Endothelial cell (in vitro differentiated cells): ENCODE results near the gene TMEM91. TPM values are rescaled to one million over a fixed set of nuclear protein-coding genes. Genes with fewer than 3 reads are reported as not detected.

ENCODE experiments used
- DNase-seq: peaks from one replicate; pipeline ENCODE4 v3.0.0; 2021; ENCODE audit warnings: low spot score
- H3K27ac Mint-ChIP-seq: one replicate; pipeline ENCODE4 v1.8.0; 2021; ENCODE audit warnings: mixed read lengths, inconsistent platforms; ENCODE audit not compliant: unreplicated experiment
- H3K27me3 Mint-ChIP-seq: one replicate; pipeline ENCODE4 v1.8.0; 2021; ENCODE audit warnings: mild to moderate bottlenecking, moderate library complexity, mixed read lengths, inconsistent platforms; ENCODE audit not compliant: unreplicated experiment
- H3K36me3 Mint-ChIP-seq: one replicate; pipeline ENCODE4 v1.8.0; 2021; ENCODE audit warnings: mild to moderate bottlenecking, low read depth, mixed read lengths, inconsistent platforms; ENCODE audit not compliant: unreplicated experiment
- H3K4me1 Mint-ChIP-seq: one replicate; pipeline ENCODE4 v1.8.0; 2021; ENCODE audit warnings: mild to moderate bottlenecking, mixed read lengths, inconsistent platforms; ENCODE audit not compliant: unreplicated experiment
- H3K4me3 Mint-ChIP-seq: one replicate; pipeline ENCODE4 v1.8.0; 2021; ENCODE audit warnings: mild to moderate bottlenecking, mixed read lengths, inconsistent platforms; ENCODE audit not compliant: unreplicated experiment
- H3K9me3 Mint-ChIP-seq: one replicate; pipeline ENCODE4 v1.8.0; 2021; ENCODE audit warnings: mixed read lengths, inconsistent platforms; ENCODE audit not compliant: unreplicated experiment
- total RNA-seq: library from RNA; stranded (reverse); fragmentation: NEBNext Ultra II Directional; extraction: Animal tissue kit (Norgen Biotek cat#: 25700); gene quantifications from one replicate; pipeline ENCODE4 v1.2.1, GENCODE V29; 2021; ENCODE audit not compliant: unreplicated experiment
- TF ChIP-seq, protein P1 (sequence below): fragments of 200-600 bp; sonication (generic); IDR thresholded peaks from one replicate; pipeline ENCODE4 v1.5.0; 2021; ENCODE audit warnings: antibody characterized with exemption; ENCODE audit not compliant: unreplicated experiment

The TMEM91 gene
- total RNA-seq, 1 donor from 2014 or later = 7.6 TPM

DNA sequence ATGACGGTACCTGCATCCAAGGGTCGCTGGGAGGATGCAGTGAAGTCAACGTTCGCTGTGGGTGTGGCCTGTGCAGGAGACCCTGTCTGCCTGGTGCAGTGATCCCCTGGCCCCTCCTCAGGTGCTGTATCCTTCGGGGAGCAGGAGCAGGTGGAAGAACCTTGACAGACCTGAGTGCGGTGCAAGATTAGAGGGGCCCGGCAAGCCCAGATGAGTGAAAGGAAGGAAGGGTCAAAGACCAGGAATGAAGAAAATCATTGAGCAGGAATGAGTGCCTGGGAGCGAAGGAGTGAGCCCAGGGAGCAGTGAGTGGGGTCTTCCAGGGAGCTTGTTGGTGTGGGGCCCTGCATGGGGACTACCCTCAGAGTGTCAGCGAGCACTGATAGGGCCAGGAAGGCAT, 38.1 kb downstream of the TMEM91 start:
- H3K36me3 Mint-ChIP-seq = peaks cover 45% of the 10 kb centered on the region
- peak overlapping the region; percentile 57 for H3K27ac Mint-ChIP-seq
- H3K4me1 Mint-ChIP-seq = peaks cover under 1% of the 10 kb centered on the region
- peaks cover 10% of the 10 kb centered on the region for H3K27me3 Mint-ChIP-seq
- DNase-seq = no peak
- no peak overlapping the region for H3K4me3 Mint-ChIP-seq
- H3K9me3 Mint-ChIP-seq = no peaks in the 10 kb centered on the region
- TF ChIP-seq, protein P1, sequence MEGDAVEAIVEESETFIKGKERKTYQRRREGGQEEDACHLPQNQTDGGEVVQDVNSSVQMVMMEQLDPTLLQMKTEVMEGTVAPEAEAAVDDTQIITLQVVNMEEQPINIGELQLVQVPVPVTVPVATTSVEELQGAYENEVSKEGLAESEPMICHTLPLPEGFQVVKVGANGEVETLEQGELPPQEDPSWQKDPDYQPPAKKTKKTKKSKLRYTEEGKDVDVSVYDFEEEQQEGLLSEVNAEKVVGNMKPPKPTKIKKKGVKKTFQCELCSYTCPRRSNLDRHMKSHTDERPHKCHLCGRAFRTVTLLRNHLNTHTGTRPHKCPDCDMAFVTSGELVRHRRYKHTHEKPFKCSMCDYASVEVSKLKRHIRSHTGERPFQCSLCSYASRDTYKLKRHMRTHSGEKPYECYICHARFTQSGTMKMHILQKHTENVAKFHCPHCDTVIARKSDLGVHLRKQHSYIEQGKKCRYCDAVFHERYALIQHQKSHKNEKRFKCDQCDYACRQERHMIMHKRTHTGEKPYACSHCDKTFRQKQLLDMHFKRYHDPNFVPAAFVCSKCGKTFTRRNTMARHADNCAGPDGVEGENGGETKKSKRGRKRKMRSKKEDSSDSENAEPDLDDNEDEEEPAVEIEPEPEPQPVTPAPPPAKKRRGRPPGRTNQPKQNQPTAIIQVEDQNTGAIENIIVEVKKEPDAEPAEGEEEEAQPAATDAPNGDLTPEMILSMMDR = no peak

GRCh38 chr19:41415154-41415571, 38.8 kb downstream of the TMEM91 start:
- H3K36me3 Mint-ChIP-seq = peaks cover 44% of the 10 kb centered on the region
- H3K27me3 Mint-ChIP-seq = peaks cover 10% of the 10 kb centered on the region
- H3K4me1 Mint-ChIP-seq = peaks cover 4% of the 10 kb centered on the region
- H3K9me3 Mint-ChIP-seq = no peaks in the 10 kb centered on the region
- TF ChIP-seq, protein P1 = no peak
- no peak overlapping the region for H3K4me3 Mint-ChIP-seq
- DNase-seq = no peak
- no peak overlapping the region for H3K27ac Mint-ChIP-seq

DNA sequence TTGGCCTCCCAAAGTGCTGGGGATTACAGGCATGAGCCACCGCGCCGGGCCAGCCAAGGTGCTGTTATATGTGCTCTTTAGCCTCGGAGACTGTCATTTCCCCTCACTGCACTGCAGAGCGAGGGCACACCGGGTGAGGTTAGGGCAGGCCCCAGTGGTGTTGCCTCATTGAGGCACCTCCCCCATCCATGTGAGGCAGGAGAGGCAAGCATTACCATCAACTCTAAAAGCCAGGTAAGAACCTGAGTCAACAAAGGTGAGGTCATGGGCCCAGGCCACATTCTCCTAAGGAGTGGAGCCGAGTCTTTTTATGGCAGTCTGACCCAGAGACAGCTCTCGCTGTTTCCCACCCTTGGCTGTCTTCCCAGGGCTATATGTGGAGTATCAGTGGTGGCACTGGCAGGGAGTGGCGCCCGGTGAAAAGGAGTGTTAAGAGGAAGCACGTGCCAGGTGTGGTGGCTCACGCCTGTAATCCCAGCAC, 39.9 kb downstream of the TMEM91 start:
- DNase-seq = no peak
- H3K9me3 Mint-ChIP-seq = no peaks in the 10 kb centered on the region
- H3K27me3 Mint-ChIP-seq = peaks cover 13% of the 10 kb centered on the region
- peaks cover 11% of the 10 kb centered on the region for H3K4me1 Mint-ChIP-seq
- no peak overlapping the region for H3K27ac Mint-ChIP-seq
- TF ChIP-seq, protein P1 = no peak
- no peak overlapping the region for H3K4me3 Mint-ChIP-seq
- peaks cover 45% of the 10 kb centered on the region for H3K36me3 Mint-ChIP-seq

DNA sequence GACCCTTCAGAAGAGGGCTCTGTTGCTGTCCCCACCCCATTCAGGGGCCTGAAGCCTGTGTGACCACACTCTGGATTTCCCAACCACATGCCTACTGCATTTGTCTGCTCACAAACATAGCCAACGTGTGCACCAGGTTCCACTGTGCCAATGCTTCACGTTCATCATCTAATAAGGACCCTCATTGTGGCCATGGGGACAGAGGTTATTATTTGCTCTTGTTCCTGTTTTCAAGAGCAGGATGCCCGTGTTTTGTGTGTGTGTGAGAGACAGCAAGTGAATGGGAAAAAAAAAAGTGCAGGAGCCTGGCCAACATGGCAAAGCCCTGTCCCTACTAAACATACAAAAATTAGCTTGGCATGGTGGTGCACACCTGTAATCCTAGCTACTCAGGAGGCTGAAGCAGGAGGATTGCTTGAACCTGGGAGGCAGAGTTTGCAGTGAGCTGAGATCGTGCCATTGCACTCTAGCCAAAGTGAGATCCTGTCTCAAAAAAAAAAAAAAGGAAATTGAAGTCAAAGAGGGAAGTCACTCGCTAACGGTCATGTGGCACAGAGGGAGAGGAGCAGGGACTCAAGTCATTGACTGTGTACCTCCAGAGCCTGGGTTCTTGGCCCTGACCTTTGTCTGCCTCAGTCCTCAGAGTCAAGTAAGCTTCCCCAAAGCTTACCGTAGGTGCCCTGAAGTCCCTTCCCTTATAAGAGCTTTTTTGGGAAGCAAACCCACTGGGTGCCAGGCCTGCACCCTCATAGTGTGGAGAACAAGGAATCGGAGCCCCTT, 44.0 kb downstream of the TMEM91 start:
- peaks cover 22% of the 10 kb centered on the region for H3K4me1 Mint-ChIP-seq
- peak overlapping the region; percentile 21 for H3K4me3 Mint-ChIP-seq
- TF ChIP-seq, protein P1 = no peak
- peaks cover 10% of the 10 kb centered on the region for H3K27me3 Mint-ChIP-seq
- no peaks in the 10 kb centered on the region for H3K9me3 Mint-ChIP-seq
- DNase-seq = no peak
- H3K36me3 Mint-ChIP-seq = peaks cover 36% of the 10 kb centered on the region
- peak overlapping the region; percentile 75 for H3K27ac Mint-ChIP-seq

GRCh38 chr19:41421314-41421713, 45.0 kb downstream of the TMEM91 start:
- Mint-ChIP-seq H3K9me3 (no peaks in the 10 kb centered on the region), H3K36me3 (peaks cover 36% of the 10 kb centered on the region), H3K4me1 (peaks cover 22% of the 10 kb centered on the region), H3K27ac (no peak overlapping the region), H3K27me3 (peaks cover 10% of the 10 kb centered on the region), H3K4me3 (peak overlapping the region; percentile 47)
- TF ChIP-seq, protein P1 = no peak
- no peak for DNase-seq
